Ovary (tissue), 9 donors: Measurements from ENCODE around the gene C3orf20. TPM values are rescaled to one million over a fixed set of nuclear protein-coding genes. Genes with fewer than 3 reads are reported as not detected.

ENCODE experiments used
- DNase-seq, 5 donors: peaks; one replicate each; pipeline ENCODE4 v3.0.0-alpha.2; 2019 to 2020
- H3K27ac ChIP-seq, 2 donors: fragments of 200-600 bp; one replicate each; pipeline versions ENCODE4 v1.5.1 to v1.8.0; 2019 to 2022
- H3K27me3 ChIP-seq: fragments of 200-600 bp; one replicate; pipeline ENCODE4 v1.8.0; 2022
- H3K36me3 ChIP-seq: fragments of 200-600 bp; sonication (generic); one replicate; pipeline ENCODE4 v1.5.1; 2019
- H3K4me1 ChIP-seq: one replicate; pipeline ENCODE4 v1.8.1; 2013; ENCODE audit warnings: mild to moderate bottlenecking, moderate library complexity; ENCODE audit not compliant: insufficient read depth
- H3K4me3 ChIP-seq: fragments of 200-600 bp; sonication (generic); one replicate; pipeline ENCODE4 v1.5.1; 2017
- H3K9me3 ChIP-seq, 2 donors: fragments of 200-600 bp in 1 of 2; sonication (generic) in 1 of 2; one replicate each; pipeline versions ENCODE4 v1.5.1 to v1.8.1; 2013 to 2019; ENCODE audit warnings: mild to moderate bottlenecking in 1 of 2, moderate library complexity in 1 of 2
- EP300 ChIP-seq: sonication (generic); formaldehyde crosslinking; IDR thresholded peaks from one replicate; pipeline ENCODE4 v1.6.1; 2017; ENCODE audit warnings: antibody characterized with exemption
- POLR2A ChIP-seq: fragments of 450-650 bp; IDR thresholded peaks from one replicate; pipeline ENCODE4 v1.6.1; 2017; ENCODE audit warnings: antibody characterized with exemption, mild to moderate bottlenecking, moderate library complexity
- WGBS, 3 donors: extraction: QIAGEN DNeasy Blood & Tissue Kit in 1 of 3; methylation state at CpG; one replicate each; pipeline versions ENCODE4 v1.1.5 to v1.1.7; 2013 to 2017; 5-methylcytosine and 5-hydroxymethylcytosine counted together
- intact Hi-C, 4 donors: fragments of 100-400 bp; cut with DNase I; formaldehyde crosslinking; loops; one replicate each; pipeline versions ENCODE4 v1.11.0 to v1.15.1; 2022 to 2023
- polyA plus RNA-seq, 2 donors: library from polyadenylated mRNA; stranded (reverse); fragments of 200-250 nt in 1 of 2; fragments of 350-450 nt in 1 of 2; fragmentation: Illumina TruSeq in 1 of 2; extraction: RNeasy Lipid Tissue Mini Kit (QIAGEN cat#74804) in 1 of 2; gene quantifications; one replicate each; pipeline ENCODE4 v1.2.3, GENCODE V29; 2013 to 2014
- total RNA-seq, 7 donors: library from RNA; depleted of rRNA in 2 of 7; stranded (reverse); fragments of >200 nt in 2 of 7; fragmentation: NEBNext Ultra II Directional in 3 of 7; extraction: Animal tissue kit (Norgen Biotek cat#: 25700) in 3 of 7; gene quantifications; one replicate each; pipeline versions ENCODE4 v1.1.0 to v1.2.4, GENCODE V29; 2016 to 2023
- TF ChIP-seq, protein P1 (sequence below), 3 donors: fragments of 450-650 bp in 2 of 3; fragments of 200-600 bp in 1 of 3; IDR thresholded peaks; one replicate each; pipeline versions ENCODE4 v1.5.1 to v1.8.0; 2016 to 2022; ENCODE audit warnings: antibody characterized with exemption in 3 of 3, mild to moderate bottlenecking in 1 of 3
- donor health status: DM: no; HTN: no; CAD: no; lungs with moderate emphysema.
- donor health status: DM: no; HTN: no; CAD: no.
- donor health status: Bipolar disorder and iron deficiency.
- donor health status: DM: yes; HTN: yes; CAD: no.
- donor health status: DM: no; HTN: no; CAD: no.
- donor health status: DM: yes; HTN: yes; CAD: no.

C3orf20 gene
- total and polyA plus RNA-seq, 9 donors: 0.08 to 0.17 (median 0.11) TPM; not detected in 3

DNA sequence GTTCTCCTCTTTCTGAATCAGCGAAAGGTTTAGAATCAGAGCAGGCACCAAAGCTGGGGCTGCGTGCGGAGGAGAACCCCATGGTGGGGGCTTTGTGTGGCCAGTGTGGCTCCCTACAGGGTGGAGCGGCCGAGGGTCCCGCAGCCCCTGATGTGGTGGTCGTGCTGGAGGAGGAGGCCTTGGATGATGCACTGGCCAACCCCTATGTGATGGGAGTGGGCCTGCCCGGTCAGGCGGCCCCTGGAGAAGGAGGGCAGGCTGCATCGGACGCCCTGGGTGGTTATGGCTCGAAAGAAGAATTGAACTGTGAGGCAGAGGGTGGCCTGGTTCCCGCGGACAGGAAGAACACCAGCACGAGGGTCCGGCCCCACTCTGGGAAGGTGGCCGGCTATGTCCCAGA, 145.2 kb downstream of the C3orf20 start:
- no peak overlapping the region for H3K4me3 ChIP-seq
- no peak for DNase-seq
- H3K27me3 ChIP-seq: no peaks in the 10 kb centered on the region
- H3K27ac ChIP-seq: no peak overlapping the region
- H3K9me3 ChIP-seq: no peaks in the 10 kb centered on the region
- peaks cover 7% of the 10 kb centered on the region for H3K4me1 ChIP-seq
- TF ChIP-seq EP300: no peak
- TF ChIP-seq, protein P1, sequence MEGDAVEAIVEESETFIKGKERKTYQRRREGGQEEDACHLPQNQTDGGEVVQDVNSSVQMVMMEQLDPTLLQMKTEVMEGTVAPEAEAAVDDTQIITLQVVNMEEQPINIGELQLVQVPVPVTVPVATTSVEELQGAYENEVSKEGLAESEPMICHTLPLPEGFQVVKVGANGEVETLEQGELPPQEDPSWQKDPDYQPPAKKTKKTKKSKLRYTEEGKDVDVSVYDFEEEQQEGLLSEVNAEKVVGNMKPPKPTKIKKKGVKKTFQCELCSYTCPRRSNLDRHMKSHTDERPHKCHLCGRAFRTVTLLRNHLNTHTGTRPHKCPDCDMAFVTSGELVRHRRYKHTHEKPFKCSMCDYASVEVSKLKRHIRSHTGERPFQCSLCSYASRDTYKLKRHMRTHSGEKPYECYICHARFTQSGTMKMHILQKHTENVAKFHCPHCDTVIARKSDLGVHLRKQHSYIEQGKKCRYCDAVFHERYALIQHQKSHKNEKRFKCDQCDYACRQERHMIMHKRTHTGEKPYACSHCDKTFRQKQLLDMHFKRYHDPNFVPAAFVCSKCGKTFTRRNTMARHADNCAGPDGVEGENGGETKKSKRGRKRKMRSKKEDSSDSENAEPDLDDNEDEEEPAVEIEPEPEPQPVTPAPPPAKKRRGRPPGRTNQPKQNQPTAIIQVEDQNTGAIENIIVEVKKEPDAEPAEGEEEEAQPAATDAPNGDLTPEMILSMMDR (IDR thresholded peaks at IDR 0.05): no peak
- no peak for TF ChIP-seq POLR2A
- WGBS, 3 donors: 97 to 98% (median 98%) methylated on average over 17 of the region's 17 CpGs
- intact Hi-C loops: no loop called here
- no peaks in the 10 kb centered on the region for H3K36me3 ChIP-seq

DNA sequence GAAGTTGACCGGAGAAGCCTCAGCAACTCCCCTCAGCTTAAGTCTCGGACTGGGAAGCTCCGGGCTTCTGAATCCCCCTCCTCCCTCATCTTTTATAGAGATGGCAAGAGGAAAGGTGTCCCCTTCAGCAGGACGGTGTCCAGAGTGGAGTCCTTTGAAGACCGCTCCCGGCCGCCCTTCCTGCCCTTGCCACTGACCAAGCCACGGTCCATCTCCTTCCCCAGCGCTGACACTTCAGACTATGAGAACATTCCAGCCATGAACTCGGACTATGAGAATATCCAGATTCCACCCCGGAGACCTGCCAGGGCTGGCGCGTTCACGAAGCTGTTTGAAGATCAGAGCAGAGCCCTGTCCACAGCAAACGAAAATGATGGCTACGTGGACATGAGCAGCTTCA, 146.2 kb downstream of the C3orf20 start:
- peaks cover 7% of the 10 kb centered on the region for H3K4me1 ChIP-seq
- TF ChIP-seq POLR2A (no peak), EP300 (no peak)
- TF ChIP-seq, protein P1 (IDR thresholded peaks at IDR 0.05): no peak
- WGBS, 3 donors: 93 to 94% (median 93%) methylated on average over 16 of the region's 16 CpGs
- no peak for DNase-seq
- H3K36me3 ChIP-seq: no peaks in the 10 kb centered on the region
- H3K9me3 ChIP-seq: no peaks in the 10 kb centered on the region
- H3K27me3 ChIP-seq: no peaks in the 10 kb centered on the region
- H3K4me3 ChIP-seq: no peak overlapping the region
- intact Hi-C loops: no loop called here
- no peak overlapping the region for H3K27ac ChIP-seq

DNA sequence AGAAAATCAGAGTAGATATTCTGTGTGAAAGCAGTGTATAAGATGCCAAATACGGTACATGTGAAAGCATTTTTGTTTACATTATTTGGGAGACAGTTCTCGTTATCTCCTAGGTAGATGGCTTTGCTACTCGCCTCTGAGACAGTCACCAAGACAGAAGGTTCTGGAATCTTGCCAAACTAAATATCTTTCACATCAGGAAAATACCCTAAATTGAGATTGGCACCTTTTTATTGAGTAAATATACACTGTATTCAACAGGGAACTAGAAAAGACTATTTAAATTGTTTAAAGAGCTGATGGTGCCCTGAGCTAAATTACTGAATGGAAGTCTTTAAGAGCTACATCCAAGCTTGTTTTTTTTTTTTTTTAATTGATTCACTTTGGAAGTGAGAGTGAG, 147.2 kb downstream of the C3orf20 start:
- Histone ChIP-seq H3K36me3 (no peaks in the 10 kb centered on the region), H3K4me1 (peaks cover 7% of the 10 kb centered on the region), H3K27ac (no peak overlapping the region), H3K4me3 (no peak overlapping the region), H3K27me3 (no peaks in the 10 kb centered on the region), H3K9me3 (no peaks in the 10 kb centered on the region)
- TF ChIP-seq POLR2A: no peak
- no peak for DNase-seq
- intact Hi-C loops: no loop called here
- WGBS, 3 donors: 90 to 93% (median 92%) methylated on average over 3 of the region's 3 CpGs

Other genes starting within 250 kb of the C3orf20 start
- gene GRIP2, start 134.8 kb upstream of the C3orf20 start, total RNA-seq: 10 to 100 TPM in 2 of 7 donors, 1 to 10 TPM in 5; 1.1 to 19.4 (median 5.4) TPM
- 10 to 100 TPM in 1 of 2 donors, 1 to 10 TPM in 1; 1.6 to 11.2 TPM for gene GRIP2, start 134.8 kb upstream of the C3orf20 start, polyA plus RNA-seq
- gene CCDC174, start 23.4 kb upstream of the C3orf20 start, total RNA-seq: 10 to 100 TPM; 18.8 to 27.7 (median 25.2) TPM
- 10 to 100 TPM; 23.6 to 35.5 TPM for gene CCDC174, start 23.4 kb upstream of the C3orf20 start, polyA plus RNA-seq
- 10 to 100 TPM in 4 of 7 donors, 1 to 10 TPM in 3; 5.1 to 38.3 (median 13.0) TPM for gene FGD5, start 143.8 kb downstream of the C3orf20 start, total RNA-seq
- gene FGD5, start 143.8 kb downstream of the C3orf20 start, polyA plus RNA-seq: 10 to 100 TPM; 11.5 to 17.8 TPM